ENCODE measurements around the gene SELE.
"Not testable (repeated sequence)": the region's sequence is repeated elsewhere in the genome, so short reads cannot be mapped to it uniquely, and the experiment has no call there.

Gene SELE

DNA sequence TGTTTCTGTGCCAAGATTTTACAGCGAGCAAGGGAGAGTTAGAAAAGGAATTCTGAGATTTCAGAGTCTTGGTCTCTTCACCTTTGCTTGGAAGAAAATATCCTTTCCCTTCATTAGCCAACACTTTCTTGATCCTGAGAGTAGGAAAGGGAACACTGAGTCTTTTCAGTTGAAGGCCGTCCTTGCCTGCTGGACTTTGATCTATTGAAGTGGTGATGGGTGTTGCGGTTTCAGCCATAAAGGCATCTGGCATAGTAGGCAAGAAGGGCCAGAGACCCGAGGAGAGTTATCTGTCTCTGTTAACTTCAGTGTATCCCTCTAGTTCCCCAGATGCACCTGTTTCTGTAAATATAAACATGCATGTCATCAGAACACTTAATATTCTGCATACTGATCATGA is 9.7 kb downstream of the SELE start:
- no peak for DNase-seq (ENCODE audit: low read depth in 2 of 2)

DNA sequence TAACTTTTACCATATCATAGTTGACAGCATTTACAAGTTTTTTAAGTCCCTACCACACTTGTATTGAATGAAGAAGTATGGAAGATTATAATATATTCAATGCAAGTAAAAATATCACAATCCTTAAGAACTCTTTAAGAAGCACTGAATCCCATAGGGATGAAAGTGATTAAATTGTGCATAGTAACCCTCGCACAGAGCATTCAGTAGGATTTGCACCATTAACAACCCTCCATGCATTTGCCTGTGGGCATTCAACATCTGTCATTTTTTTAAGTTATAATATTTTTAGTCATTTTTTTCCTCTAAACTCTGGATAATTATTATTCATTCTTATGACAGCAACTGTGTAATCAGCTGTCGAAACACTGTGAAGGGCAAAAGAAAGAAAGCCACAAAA is 10.1 kb downstream of the SELE start:
- DNase-seq (ENCODE audit: low read depth in 2 of 2) = no peak

DNA sequence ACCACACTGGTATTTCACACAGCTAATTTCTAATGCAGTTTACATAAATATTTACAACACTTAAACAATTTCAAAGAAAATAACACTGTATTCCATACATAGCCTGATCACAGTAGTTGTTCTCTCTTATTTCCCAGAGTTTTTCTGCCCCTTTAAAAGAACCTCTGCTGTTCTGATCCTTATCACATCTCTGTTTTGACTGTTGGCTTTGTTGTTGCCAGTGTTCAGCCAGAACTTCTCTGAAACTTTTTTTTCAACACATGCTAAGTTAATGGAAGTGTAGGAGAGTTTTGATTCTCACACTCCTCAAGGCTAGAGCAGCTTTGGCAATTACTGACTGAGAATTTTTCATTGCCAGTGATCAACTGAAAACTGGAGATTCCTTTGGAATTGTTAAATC is 11.1 kb downstream of the SELE start:
- DNase-seq (ENCODE audit: low read depth in 2 of 2) = no peak

DNA sequence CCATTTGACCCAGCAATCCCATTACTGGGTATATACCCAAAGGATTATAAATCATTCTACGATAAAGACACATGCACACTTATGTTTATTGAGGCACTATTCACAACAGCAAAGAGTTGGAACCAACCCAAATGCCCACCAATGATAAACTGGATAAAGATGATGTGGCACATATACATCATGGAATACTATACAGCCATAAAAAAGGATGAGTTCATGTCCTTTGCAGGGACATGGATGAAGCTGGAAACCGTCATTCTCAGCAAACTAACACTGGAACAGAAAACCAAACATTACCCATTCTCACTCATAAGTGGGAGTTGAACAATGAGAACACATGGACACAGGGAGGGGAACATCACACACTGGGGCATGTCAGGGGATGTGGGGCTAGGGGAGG is 18.8 kb downstream of the SELE start:
- not testable (repeated sequence) for DNase-seq (ENCODE audit: low read depth in 2 of 2)

DNA sequence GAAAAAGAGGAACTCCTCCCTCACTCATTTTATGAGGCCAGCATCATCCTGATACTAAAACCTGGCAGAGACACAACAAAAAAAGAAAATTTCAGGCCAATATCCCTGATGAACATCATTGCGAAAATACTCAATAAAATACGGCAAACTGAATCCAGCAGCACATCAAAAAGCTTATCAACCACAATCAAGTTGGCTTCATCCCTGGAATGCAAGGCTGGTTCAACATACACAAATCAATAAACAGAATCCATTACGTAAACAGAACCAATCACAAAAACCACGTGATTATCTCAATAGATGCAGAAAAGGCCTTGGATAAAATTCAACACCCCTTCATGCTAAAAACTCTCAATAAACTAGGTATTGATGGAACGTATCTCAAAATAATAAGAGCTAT is 20.8 kb downstream of the SELE start:
- DNase-seq (ENCODE audit: low read depth in 2 of 2) = not testable (repeated sequence)

DNA sequence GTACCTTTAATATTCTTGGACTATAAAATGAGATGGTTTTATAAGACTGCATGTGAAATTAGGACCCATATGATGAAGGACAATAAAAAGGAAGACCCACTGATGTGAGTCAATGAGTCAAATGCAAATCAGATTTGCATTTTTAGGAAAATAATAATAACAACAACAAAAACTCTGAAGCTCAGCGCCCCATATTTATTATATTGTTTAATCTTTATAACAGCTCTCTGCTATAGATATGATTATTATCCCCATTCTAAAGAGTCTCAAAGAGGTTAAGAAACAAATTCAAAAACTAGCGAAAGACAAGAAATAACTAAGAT is 21.6 kb downstream of the SELE start:
- DNase-seq (ENCODE audit: low read depth in 2 of 2) = no peak

DNA sequence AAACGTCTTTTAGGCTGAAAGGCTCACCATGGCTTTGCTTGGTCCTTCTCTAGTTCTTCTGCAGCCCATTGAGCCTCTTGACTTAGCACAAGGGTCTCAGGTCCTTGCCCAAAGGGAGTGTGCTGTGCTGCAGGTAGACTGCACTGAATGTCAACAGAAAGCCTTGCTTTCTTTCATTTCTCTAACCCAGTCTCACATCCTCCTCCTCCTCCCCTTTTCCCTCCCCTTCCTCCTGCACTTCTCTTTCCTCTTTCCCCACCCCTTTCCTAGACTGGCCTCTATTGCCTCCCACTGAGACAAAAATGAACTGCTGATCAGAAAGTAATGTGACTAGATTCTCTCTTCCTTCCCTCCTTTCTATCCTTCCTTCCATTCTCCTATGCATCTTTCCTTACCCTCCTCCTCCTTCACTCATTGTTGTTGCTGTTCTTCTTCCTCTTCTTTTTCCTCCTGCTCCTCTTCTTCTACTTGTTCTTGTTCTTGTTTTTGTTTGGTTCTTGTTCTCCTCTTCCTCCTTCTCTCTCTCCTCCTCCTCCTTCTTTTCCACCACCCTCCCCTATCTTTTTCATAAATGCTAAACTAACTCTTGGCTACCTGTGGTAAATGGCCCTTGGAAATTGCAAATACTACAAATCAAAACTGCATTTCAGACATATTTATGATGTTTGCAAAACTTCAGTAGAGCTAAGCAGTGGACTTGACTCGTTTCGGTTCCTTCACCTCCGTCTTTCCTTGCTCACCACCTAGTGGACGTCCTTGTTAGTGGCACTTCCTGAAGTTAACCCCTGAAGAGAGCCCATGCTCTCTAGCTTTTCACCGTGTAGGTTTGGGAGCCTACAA is 22.2 kb downstream of the SELE start, which contains the start of gene SELL:
Gene SELL (minus strand): TSS at position 152 of the 840 bp plus-strand sequence. CDS start 122 bp downstream, at position 30.
- peak; percentile 54 to 64 for DNase-seq (ENCODE audit: low read depth in 2 of 2)

DNA sequence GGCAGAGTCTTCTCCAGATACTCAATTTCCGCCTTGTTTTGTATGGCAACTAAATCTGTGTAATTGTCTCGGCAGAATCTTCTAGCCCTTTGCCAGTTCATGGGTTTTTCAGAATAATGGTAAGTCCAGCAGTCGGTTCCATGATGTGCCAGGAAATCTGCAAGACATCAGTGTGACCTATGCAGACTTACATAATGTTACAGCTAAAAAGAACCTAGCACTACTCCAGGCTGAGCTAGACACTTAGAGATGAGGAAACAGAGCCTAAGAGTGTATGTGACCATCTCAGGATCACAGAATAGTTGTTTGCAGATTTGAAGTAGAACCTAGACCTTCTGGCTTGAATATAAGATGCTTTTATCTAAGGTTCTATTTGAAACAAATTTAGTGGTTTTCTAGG is 25.2 kb downstream of the SELE start:
- DNase-seq (ENCODE audit: low read depth in 2 of 2) = no peak

DNA sequence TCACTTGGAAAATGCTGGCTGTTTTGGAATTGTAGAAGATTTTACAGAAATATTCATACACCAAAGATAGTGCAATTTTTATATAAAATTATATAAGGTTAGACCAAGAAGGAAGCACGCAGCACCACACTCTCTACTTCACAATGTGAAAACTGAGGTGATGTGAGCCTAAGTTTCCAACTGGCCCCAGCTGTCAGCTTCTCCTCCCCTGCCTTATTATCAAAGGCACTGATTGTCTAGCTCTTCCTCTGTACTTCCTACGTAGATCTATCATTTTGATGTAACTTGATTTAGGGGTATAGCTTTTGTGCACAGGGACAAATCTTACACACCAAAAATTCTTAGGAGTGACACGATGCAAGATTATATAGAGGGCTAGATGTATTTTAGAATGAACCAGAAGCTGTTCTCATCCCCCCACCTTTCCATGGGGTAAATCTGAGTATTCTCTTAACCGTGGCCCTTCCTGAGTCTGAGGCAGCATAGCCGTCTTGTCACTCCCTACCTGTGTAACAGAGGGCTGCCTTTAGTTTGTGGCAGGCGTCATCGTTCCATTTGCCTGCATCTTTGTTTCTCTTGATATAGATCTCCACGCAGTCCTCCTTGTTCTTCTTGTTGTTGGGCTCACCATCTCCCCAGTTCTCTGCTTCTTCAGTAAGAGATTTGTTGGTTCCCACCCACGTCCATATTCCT is 25.8 kb downstream of the SELE start:
- DNase-seq (ENCODE audit: low read depth in 2 of 2) = no peak

DNA sequence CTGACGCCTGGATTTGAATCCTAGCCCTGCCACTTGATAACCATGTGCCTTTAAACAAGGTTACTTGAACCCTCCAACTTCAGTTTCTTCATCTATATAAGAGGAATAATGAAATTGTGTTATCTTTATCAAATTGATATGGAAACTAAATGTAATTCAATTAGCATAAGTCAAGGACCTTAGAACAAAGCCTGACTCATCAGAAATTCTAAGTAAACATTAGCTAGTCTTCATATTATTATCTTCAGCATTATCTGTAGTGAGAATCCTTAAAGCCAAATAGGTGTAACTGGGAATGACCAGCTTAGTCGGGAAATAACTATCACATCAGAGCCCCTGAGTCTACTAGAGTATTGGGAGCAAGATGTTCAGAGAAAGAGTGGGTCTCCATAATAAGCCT is 29.1 kb downstream of the SELE start:
- no peak for DNase-seq (ENCODE audit: low read depth in 2 of 2)

DNA sequence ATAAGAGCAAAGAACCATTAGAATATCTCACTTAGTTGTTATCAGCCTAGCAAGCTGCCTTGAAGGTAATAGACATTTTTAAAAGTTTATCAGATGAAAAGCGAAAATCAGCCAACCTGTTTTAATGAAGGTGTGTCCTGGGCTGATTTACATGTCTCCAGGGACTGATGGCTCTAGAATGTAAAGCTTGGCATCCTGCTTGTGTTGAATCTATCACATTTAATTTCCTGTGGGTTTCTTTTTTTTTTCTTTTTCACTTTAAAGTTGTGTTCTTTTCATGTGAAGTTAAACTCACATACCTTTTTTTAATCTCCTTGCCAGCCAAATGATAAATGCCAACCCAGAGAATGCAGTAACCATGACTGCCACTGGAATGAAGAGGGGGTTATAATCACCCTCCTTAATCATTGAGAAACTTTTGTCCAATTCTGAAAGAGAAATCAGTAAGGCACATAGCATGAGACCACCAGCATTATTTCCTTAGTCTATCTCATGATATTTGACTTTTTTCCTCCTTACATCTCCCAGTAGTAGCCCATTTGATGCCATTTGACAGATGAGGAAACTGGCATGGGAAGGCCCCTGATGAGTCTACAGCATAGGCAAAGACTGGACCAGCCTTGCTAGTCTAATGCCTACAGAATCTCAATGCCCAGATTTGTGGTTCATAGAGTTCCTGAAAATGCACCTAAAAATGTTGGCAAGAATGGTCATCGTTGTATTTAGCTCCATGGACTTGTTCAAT is 32.4 kb downstream of the SELE start:
- DNase-seq (ENCODE audit: low read depth in 2 of 2) = no peak

DNA sequence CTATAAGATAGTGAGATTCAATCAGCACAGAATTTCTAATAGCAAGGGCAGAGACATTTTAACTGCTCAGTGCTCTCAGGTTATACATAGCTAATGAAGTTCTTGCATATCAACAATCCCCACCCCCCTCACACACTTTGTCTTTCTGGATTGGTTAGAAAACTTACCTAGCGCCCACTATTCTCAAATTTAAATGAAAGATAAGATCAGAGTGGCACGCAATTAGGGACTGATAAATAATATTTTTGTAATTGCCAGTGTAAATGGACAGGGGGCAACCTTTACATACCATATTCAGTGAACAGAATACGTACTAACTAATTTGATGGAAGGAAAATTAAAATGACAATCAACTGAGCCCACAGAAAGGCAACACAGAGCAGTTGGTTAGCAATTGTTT is 34.2 kb downstream of the SELE start:
- no peak for DNase-seq (ENCODE audit: low read depth in 2 of 2)

DNA sequence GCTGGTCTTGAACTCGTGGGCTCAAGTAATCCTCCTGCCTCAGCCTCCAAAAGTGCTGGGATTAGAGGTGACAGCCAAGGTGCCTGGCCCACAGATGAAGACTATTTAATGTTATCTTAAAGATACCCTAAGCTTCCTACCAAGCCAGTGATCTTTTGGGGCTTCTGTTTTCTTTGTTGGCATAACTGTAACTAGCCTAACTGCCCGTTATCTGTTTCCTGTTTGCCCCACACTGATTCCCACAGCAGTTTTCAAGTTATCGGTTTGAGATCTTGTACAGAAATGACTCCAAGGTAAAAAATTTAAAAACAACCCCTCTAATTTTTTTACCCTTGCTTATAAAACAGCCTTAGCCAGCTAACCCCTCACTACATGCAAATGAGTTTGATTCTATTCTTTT is 34.9 kb downstream of the SELE start:
- DNase-seq (ENCODE audit: low read depth in 2 of 2) = no peak

DNA sequence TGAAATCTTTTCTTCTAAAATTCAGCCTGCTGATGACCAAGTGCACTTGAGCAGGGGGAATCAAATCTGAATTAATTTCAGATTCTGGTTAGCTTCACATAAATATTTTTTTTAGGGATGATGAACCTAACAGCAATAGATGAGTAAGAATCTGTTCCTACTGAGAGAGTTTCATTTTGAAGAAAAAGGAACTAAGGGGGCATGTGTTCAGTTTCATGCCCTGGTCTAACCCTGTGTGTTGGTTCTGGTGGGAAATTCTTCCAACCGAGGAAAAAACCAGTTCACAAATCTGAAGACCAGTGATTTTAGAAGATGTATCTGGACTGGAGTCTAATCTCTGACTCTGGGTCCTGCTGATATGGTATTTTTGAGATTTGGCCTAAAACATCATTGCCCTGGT is 36.1 kb downstream of the SELE start:
- no peak for DNase-seq (ENCODE audit: low read depth in 2 of 2)

DNA sequence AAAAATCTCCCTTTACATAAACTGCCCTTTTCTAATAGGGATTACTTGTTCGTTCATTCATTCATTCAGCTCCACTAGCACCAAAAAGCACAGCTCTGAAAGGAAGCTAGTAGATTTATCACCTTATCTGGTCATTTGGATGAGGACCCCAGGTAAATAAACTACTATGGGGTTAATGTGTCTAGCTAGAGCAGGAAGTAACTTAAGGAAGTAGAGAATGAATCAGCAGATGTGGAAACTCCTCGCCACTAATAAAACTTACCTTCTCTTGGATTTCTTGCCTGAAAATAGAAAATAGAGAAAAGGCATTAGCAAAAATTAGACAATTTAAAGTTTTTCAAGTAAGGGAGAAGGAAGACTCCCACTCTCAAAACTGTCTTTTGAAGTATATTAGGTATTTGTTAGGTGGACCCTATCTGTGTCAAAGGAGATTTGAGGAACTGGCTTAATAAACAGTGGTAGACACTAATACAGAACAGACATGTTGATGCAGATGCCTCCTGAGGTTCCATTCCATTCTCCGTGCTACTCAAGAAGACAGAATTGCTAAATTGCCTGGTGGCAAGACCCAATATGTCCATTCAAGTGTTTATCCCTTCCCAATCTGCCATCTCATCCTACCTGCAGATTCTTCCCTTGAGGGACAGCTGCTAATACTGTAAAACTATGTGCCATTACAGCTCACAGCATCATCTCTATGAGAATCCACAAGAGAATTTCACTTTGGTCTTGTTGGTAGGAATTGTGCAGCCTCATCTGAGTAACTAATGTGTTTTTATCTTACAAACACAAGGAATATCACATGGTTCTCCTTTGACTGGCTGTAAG is 37.4 kb downstream of the SELE start:
- no peak for DNase-seq (ENCODE audit: low read depth in 2 of 2)

DNA sequence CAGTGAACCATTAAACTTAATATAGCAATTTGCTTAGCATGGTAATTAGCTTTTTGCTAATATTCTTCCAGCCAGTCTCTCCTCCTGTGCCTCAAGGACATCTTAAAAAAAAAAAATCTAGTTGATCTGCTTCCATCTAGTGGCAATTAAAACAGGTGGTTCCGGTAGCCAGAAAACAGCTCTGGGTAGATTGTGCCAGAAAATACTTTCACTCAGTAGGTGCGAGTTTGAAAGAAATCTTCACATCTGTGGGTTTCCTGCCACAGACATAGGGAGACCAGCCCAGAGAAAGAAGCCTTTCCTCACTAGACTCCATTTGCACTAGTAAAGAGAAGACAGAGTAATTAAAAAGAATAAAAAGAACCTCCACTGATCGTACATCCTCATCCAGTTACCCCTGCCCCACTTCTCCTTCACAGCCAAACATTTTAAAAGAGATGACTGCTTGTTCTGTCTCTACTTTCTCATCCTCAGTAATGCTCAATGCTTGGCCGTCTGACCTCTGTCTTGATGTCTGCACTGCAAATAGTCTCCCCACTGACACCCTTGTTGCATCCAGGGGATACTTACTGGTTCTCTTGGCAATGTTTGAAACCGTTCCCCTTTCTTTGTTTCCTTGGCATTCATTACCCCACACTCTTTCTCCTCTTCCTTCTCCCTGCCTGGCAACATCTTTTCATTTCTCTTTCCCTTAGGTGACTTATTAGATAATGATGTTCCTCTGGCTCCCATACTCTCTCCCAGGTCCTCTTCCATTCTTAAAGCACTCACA is 39.4 kb downstream of the SELE start:
- DNase-seq (ENCODE audit: low read depth in 2 of 2) = no peak

DNA sequence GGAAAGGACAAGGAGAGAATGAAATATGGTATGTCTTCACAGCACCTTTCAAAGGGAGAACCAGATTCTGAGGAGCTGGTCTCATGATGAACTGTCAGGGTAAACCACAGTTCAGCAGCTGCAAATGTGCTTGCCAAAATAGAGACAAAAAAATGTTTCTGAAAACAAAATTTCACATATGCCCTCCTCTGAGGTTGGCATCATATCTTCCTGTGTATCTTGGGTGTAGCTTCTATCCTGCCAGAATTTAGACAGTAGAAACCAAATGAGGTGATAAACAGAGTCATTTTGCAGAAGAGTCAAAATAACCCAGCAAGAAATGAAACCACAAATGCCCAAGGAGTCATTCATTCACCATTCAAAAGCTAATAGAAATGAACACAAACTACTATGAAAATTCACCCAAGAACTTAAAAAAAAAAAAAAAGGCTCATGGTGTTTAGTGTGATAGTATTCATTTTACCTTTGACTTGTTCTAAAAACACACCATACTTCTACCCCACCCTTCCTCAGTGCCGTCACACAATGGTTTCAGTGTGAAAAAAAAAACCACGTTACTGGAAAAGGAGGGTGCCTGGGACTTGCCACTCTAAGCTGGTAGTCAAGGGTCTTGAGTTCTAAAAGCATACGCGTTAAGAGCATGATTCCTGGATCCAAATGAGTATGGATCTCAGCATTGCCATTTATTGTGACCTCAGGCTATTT is 41.0 kb downstream of the SELE start:
- no peak for DNase-seq (ENCODE audit: low read depth in 2 of 2)

DNA sequence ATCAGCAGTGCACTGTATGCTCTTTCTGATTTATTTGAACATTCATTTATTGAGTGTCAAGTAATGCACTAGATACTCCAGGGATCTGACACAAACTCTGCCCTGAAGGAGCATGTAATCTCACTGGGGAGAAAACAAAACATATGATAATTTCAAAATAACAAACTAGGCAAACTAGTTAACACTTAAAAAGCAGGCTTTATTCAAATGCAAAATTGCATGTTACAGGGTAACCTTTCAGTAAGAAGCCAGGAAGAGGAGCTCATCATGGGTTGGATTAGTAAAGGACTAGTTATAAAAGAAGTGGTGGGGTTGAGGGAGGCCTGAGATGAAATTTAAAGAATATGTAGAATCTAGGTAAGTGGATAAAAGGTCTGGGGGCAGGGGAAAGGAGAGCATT is 43.4 kb downstream of the SELE start:
- no peak for DNase-seq (ENCODE audit: low read depth in 2 of 2)

DNA sequence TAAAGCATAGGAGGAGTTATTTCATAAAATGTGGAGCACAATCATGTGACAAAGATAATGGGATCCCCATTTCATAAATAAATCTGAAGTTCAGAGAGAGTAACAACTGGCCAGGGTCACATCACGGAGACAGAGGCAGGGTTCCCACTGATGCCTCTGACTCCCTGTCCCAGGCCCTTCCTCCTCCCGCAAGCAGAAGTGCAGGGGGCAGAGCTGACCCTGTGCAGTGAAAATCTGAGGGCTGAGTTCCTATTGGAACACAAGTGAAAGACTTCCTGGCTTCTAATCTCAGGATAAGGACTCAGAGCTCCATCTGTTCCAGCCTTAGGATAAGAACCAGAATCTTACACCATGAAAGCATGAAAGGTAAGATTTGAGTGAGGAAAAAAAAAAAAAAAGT is 44.5 kb downstream of the SELE start:
- DNase-seq (ENCODE audit: low read depth in 2 of 2) = no peak

DNA sequence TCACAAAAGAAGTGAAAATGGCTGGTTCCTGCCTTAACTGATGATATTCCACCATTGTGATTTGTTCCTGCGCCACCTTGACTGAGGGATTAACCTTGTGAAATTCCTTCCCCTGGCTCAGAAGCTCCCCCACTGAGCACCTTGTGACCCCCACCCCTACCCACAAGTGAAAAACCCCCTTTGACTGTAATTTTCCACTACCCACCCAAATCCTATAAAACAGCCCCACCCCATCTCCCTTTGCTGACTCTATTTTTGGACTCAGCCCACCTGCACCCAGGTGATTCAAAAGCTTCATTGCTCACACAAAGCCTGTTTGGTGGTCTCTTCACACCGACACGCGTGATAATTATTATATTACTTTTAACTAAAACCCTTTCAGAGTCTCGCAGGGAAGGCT is 45.5 kb downstream of the SELE start:
- DNase-seq (ENCODE audit: low read depth in 2 of 2) = not testable (repeated sequence)
